ENCODE measurements around the gene DENND2D.
A peak's percentile ranks its signal among the peaks of the same experiment; 100 is the strongest.

The DENND2D gene

GRCh38 chr1:111142356-111142975 lies 58.0 kb downstream of the DENND2D start:
- H3K9me3 Mint-ChIP-seq, result no peaks in the 10 kb centered on the region
- no peak overlapping the region for H3K4me3 Mint-ChIP-seq
- no peaks in the 10 kb centered on the region for H3K27me3 Mint-ChIP-seq
- peaks cover 36 to 59% of the 10 kb centered on the region in 2 donors for H3K4me1 Mint-ChIP-seq (ENCODE audit: low read depth in 2 of 2)
- peaks cover 7% of the 10 kb centered on the region for H3K36me3 Mint-ChIP-seq (ENCODE audit: insufficient read depth)
- no peak for DNase-seq
- no peak for ATAC-seq (replicated peaks)
- H3K27ac Mint-ChIP-seq, result no peak overlapping the region

- peaks cover 13% of the 10 kb centered on the region for H3K36me3 Mint-ChIP-seq (ENCODE audit: insufficient read depth)
- no peak for ATAC-seq (replicated peaks)
These were observed 58.9 kb downstream of the DENND2D start for GRCh38 chr1:111141245-111142220.

GRCh38 chr1:111140680-111140967 lies 59.8 kb downstream of the DENND2D start:
- Mint-ChIP-seq H3K36me3 (ENCODE audit: insufficient read depth) (peaks cover 21% of the 10 kb centered on the region), H3K27ac (peak overlapping the region; percentile 94 to 96), H3K27me3 (no peaks in the 10 kb centered on the region), H3K9me3 (no peaks in the 10 kb centered on the region), H3K4me1 (ENCODE audit: low read depth in 2 of 2) (peaks cover 27 to 46% of the 10 kb centered on the region in 2 donors), H3K4me3 (peak overlapping the region; percentile 90 to 94)
- no peak for DNase-seq
- no peak for ATAC-seq (replicated peaks)

More at GRCh38 chr1:111141245-111142220, 58.9 kb downstream of the DENND2D start:
- DNase-seq, result no peak
- peak overlapping the region; percentile 90 to 94 for H3K4me3 Mint-ChIP-seq
- H3K4me1 Mint-ChIP-seq (ENCODE audit: low read depth in 2 of 2), result peaks cover 32 to 53% of the 10 kb centered on the region in 2 donors
- no peaks in the 10 kb centered on the region for H3K9me3 Mint-ChIP-seq
- no peak overlapping the region for H3K27ac Mint-ChIP-seq
- H3K27me3 Mint-ChIP-seq, result no peaks in the 10 kb centered on the region

- peaks cover 27 to 46% of the 10 kb centered on the region in 2 donors for H3K4me1 Mint-ChIP-seq (ENCODE audit: low read depth in 2 of 2)
- no peaks in the 10 kb centered on the region for H3K9me3 Mint-ChIP-seq
- DNase-seq (peak; percentile 93 to 95 (median 93)), ATAC-seq (replicated peaks) (peak; percentile 81)
- H3K27me3 Mint-ChIP-seq, result no peaks in the 10 kb centered on the region
- peak within 1 kb of the TSS; percentile 94 to 96 for H3K27ac Mint-ChIP-seq
- H3K4me3 Mint-ChIP-seq, result peak within 1 kb of the TSS; percentile 90 to 94
- H3K36me3 Mint-ChIP-seq (ENCODE audit: insufficient read depth), result peaks cover 26% of the 10 kb centered on the region
These were observed 60.3 kb downstream of the DENND2D start, which contains the start of the genes CEPT1 and DRAM2 for GRCh38 chr1:111139956-111140679. Gene CEPT1, plus strand, starts transcription at chr1:111140223. Its CDS starts 7,492 bp downstream, at chr1:111147715. Gene DRAM2, minus strand, starts transcription at chr1:111140093. Its CDS starts 8,539 bp downstream, at chr1:111131554.

GRCh38 chr1:111139324-111139955 lies 61.0 kb downstream of the DENND2D start:
- ATAC-seq (replicated peaks) (peak; percentile 69), DNase-seq (peak in 1 of 3 experiments; percentile 50)
- peak overlapping the region; percentile 90 to 94 for H3K4me3 Mint-ChIP-seq
- H3K27ac Mint-ChIP-seq, result peak overlapping the region; percentile 94 to 96
- H3K27me3 Mint-ChIP-seq, result no peaks in the 10 kb centered on the region
- H3K36me3 Mint-ChIP-seq (ENCODE audit: insufficient read depth), result peaks cover 26% of the 10 kb centered on the region
- H3K4me1 Mint-ChIP-seq (ENCODE audit: low read depth in 2 of 2), result peaks cover 27 to 46% of the 10 kb centered on the region in 2 donors
- no peaks in the 10 kb centered on the region for H3K9me3 Mint-ChIP-seq
